Lung (tissue), 12 donors: ENCODE results near the gene CLASP2. TPM values are rescaled to one million over a fixed set of nuclear protein-coding genes. Genes with fewer than 3 reads are reported as not detected.

Experiments used
- ATAC-seq: fragments of 200-7000 bp; cut with Tn5 transposase; one replicate; pipeline ENCODE4 v1.9.1; 2020; ENCODE audit warnings: moderate number of reproducible peaks; ENCODE audit not compliant: insufficient read depth, low FRiP score
- DNase-seq, 3 donors: peaks; one replicate each; pipeline ENCODE4 v3.0.0-alpha.2; 2013 to 2017
- H3K27ac ChIP-seq, 2 donors: one replicate each; pipeline ENCODE4 v1.5.1; 2013; ENCODE audit warnings: mild to moderate bottlenecking in 2 of 2, moderate library complexity in 2 of 2, control low read depth in 1 of 2, inconsistent platforms in 1 of 2, low read depth in 1 of 2, low read length in 1 of 2
- H3K27me3 ChIP-seq, 3 donors: one replicate each; pipeline ENCODE4 v1.5.1; 2013; ENCODE audit warnings: low read length in 2 of 3; ENCODE audit not compliant: control insufficient read depth in 3 of 3, insufficient read depth in 3 of 3
- H3K36me3 ChIP-seq, 4 donors: one replicate each; pipeline ENCODE4 v1.5.1; 2013; ENCODE audit warnings: low read length in 4 of 4, mild to moderate bottlenecking in 1 of 4, moderate library complexity in 1 of 4; ENCODE audit not compliant: control insufficient read depth in 4 of 4, insufficient read depth in 4 of 4
- H3K4me1 ChIP-seq, 5 donors: one replicate each; pipeline ENCODE4 v1.5.1; 2013; ENCODE audit warnings: low read length in 5 of 5, mild to moderate bottlenecking in 2 of 5, moderate library complexity in 1 of 5; ENCODE audit not compliant: control insufficient read depth in 5 of 5, insufficient read depth in 5 of 5
- H3K4me3 ChIP-seq: one replicate; pipeline ENCODE4 v1.5.1; 2013; ENCODE audit warnings: mild to moderate bottlenecking, control low read depth, moderate library complexity
- H3K9ac ChIP-seq, 2 donors: one replicate each; pipeline ENCODE4 v1.5.1; 2013; ENCODE audit warnings: low read length in 2 of 2, control low read depth in 1 of 2; ENCODE audit not compliant: insufficient read depth in 1 of 2
- H3K9me3 ChIP-seq, 4 donors: one replicate each; pipeline ENCODE4 v1.5.1; 2013; ENCODE audit warnings: low read length in 3 of 4, mild to moderate bottlenecking in 1 of 4, moderate library complexity in 1 of 4; ENCODE audit not compliant: control insufficient read depth in 4 of 4, insufficient read depth in 3 of 4
- WGBS, 2 donors: extraction: QIAGEN DNeasy Blood & Tissue Kit; methylation state at CpG; one replicate each; pipeline ENCODE4 v1.1.7; 2013; 5-methylcytosine and 5-hydroxymethylcytosine counted together
- polyA plus RNA-seq, 2 donors: library from polyadenylated mRNA; stranded (reverse); fragments of 200-250 nt; gene quantifications; one replicate each; pipeline ENCODE4 v1.2.1, GENCODE V29; 2013
- total RNA-seq, 2 donors: library from RNA; depleted of rRNA in 1 of 2; stranded (reverse); fragments of >200 nt in 1 of 2; gene quantifications; one replicate each; pipeline ENCODE4 v1.2.1, GENCODE V29; 2014 to 2021
- TF ChIP-seq, protein P1 (sequence below): IDR thresholded peaks from 2 replicates; pipeline ENCODE4 v1.5.1; 2012; ENCODE audit warnings: mild to moderate bottlenecking; ENCODE audit errors: control extremely low read depth, extremely low read depth
- donor health status: control.
- donor health status: control.
- donor health status: Bipolar disorder and iron deficiency.
- donor health status: healthy.
- donor health status: DM: yes; HTN: yes; CAD: no.

Gene CLASP2
- total and polyA plus RNA-seq, 4 donors, result 10.4 to 165 (median 35.6) TPM

DNA sequence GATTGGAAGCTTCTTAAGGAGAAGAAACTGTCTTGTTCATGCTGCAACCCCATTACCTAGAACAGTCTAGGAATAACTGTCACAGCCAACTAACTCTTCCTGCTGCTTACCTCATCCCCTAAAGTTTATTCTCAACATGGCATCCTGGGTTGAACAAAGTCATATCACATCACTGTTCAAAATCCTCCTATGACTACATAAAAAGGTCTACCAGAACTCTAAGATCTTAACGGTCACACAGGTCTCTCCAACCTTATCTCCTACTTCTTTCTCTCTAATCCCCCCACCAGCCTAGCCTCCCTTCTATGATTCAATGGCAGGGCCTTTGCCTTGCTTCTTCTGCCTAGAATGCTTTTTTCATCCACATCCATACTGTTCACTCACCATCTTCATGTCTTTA, 69.3 kb downstream of the CLASP2 start:
- TF ChIP-seq, protein P1, sequence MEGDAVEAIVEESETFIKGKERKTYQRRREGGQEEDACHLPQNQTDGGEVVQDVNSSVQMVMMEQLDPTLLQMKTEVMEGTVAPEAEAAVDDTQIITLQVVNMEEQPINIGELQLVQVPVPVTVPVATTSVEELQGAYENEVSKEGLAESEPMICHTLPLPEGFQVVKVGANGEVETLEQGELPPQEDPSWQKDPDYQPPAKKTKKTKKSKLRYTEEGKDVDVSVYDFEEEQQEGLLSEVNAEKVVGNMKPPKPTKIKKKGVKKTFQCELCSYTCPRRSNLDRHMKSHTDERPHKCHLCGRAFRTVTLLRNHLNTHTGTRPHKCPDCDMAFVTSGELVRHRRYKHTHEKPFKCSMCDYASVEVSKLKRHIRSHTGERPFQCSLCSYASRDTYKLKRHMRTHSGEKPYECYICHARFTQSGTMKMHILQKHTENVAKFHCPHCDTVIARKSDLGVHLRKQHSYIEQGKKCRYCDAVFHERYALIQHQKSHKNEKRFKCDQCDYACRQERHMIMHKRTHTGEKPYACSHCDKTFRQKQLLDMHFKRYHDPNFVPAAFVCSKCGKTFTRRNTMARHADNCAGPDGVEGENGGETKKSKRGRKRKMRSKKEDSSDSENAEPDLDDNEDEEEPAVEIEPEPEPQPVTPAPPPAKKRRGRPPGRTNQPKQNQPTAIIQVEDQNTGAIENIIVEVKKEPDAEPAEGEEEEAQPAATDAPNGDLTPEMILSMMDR, result no peak
- ATAC-seq (no peak), DNase-seq (no peak)
- Histone ChIP-seq H3K4me1 (peaks cover 0 to 15% (median 7%) of the 10 kb centered on the region in 5 donors), H3K36me3 (peaks cover 0 to 3% (median 0%) of the 10 kb centered on the region in 4 donors), H3K27me3 (no peaks in the 10 kb centered on the region), H3K27ac (peak overlapping the region in 1 of 2 donors; percentile 21), H3K9me3 (no peaks in the 10 kb centered on the region), H3K9ac (no peak overlapping the region), H3K4me3 (no peak overlapping the region)
- WGBS, 2 donors, result 82 to 97% methylated on average over 1 of the region's 1 CpG

DNA sequence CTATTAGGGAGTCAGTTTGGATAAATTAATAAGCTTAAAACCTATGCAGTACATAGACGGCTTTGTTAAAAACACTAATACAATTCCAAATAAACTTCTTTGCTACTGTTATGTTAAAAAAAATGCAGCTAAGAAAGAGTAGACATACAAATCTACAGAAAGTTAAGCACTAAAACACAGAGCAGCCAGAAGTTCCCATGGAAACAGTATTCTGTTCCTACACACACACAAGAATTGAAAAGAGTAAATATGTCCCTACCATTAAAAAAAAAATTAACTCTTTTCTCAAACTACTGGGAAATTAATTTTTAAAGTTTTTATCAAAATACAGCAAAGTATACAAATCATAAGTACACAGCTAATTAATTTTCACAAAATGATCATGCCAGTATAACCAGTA, 71.6 kb downstream of the CLASP2 start:
- 96 to 97% methylated on average over 1 of the region's 1 CpG for WGBS, 2 donors
- H3K27ac ChIP-seq, result no peak overlapping the region
- no peaks in the 10 kb centered on the region for H3K27me3 ChIP-seq
- peaks cover 0 to 9% (median 7%) of the 10 kb centered on the region in 5 donors for H3K4me1 ChIP-seq
- DNase-seq (peak in 2 of 3 donors; percentile 62 to 67), ATAC-seq (no peak)
- H3K9me3 ChIP-seq, result no peaks in the 10 kb centered on the region
- peak overlapping the region in 1 of 2 donors; percentile 53 for H3K9ac ChIP-seq
- H3K36me3 ChIP-seq, result peaks cover 0 to 3% (median 0%) of the 10 kb centered on the region in 4 donors
- H3K4me3 ChIP-seq, result no peak overlapping the region
- TF ChIP-seq, protein P1, result no peak

DNA sequence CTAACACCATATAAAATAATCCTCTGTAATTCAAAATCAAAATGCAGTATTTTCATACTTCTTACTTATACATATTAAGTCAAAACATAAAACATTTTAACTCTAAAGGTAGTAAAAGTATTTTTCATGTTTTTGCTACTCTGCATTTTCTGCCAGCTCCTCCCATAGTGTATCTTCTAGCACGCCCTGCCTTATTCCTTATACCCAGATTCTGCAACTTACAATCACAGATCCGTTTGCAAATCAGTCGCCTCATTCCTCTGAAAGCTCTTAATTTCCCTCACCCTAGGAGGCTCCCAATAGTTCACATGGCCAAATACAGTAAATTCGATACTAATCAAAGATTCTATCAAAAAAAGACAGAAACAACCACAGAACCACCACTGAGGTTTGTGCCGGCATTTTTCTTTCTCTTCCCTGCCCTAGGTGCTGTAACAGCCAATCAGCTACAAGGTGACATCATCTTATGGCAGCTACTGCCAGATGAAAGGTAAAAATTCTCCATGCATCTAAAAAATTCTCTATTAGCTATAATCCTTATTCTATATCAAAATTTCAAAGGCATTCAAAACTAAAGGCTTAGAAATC, 72.9 kb downstream of the CLASP2 start:
- Histone ChIP-seq H3K9ac (peak overlapping the region in 1 of 2 donors; percentile 1), H3K4me1 (peaks cover 0 to 8% (median 5%) of the 10 kb centered on the region in 5 donors), H3K9me3 (no peaks in the 10 kb centered on the region), H3K27me3 (no peaks in the 10 kb centered on the region), H3K27ac (no peak overlapping the region), H3K36me3 (peaks cover 0 to 3% (median 0%) of the 10 kb centered on the region in 4 donors), H3K4me3 (peak overlapping the region; percentile 27)
- peak in 1 of 3 donors; percentile 51 for DNase-seq
- ATAC-seq, result peak; percentile 53
- WGBS, 2 donors, result 52 to 78% methylated on average over 5 of the region's 5 CpGs
- TF ChIP-seq, protein P1, result no peak
